GM04503 (cell line): ENCODE data around the gene GOLGA8H.
"Not testable (repeated sequence)": the region's sequence is repeated elsewhere in the genome, so short reads cannot be mapped to it uniquely, and the experiment has no call there.

Experiments
- DNase-seq: peaks from one replicate; pipeline ENCODE4 v3.0.0-alpha.2; 2012; ENCODE audit warnings: low read depth

GOLGA8H gene

GRCh38 chr15:30603796-30604195 is at the start of gene GOLGA8H:
Gene GOLGA8H, plus strand, starts transcription at chr15:30604028. Its CDS starts 98 bp downstream, at chr15:30604126.
- DNase-seq, result not testable (repeated sequence)

GRCh38 chr15:30566949-30567348 is 36.9 kb upstream of the GOLGA8H start:
- not testable (repeated sequence) for DNase-seq

GRCh38 chr15:30573012-30573491 is 30.8 kb upstream of the GOLGA8H start:
- not testable (repeated sequence) for DNase-seq

GRCh38 chr15:30579394-30579970 is 24.3 kb upstream of the GOLGA8H start:
- not testable (repeated sequence) for DNase-seq

- DNase-seq, result not testable (repeated sequence)
Measured at GRCh38 chr15:30580716-30581115, 23.1 kb upstream of the GOLGA8H start.

- DNase-seq, result not testable (repeated sequence)
Measured at GRCh38 chr15:30598953-30599352, 4.9 kb upstream of the GOLGA8H start.

- DNase-seq, result not testable (repeated sequence)
Measured at GRCh38 chr15:30612271-30612670, 8.4 kb downstream of the GOLGA8H start.

GRCh38 chr15:30621342-30621741 is 17.5 kb downstream of the GOLGA8H start:
- DNase-seq, result not testable (repeated sequence)

GRCh38 chr15:30625436-30626193 is 21.8 kb downstream of the GOLGA8H start, which contains the start of gene ARHGAP11B:
Gene ARHGAP11B, plus strand, starts transcription at chr15:30626128.
- peak; percentile 92 for DNase-seq

- not testable (repeated sequence) for DNase-seq
Measured at GRCh38 chr15:30626194-30626565, 22.4 kb downstream of the GOLGA8H start.

GRCh38 chr15:30626632-30627031 is 22.8 kb downstream of the GOLGA8H start:
- not testable (repeated sequence) for DNase-seq

GRCh38 chr15:30650012-30650929 is 46.4 kb downstream of the GOLGA8H start:
- no peak for DNase-seq

GRCh38 chr15:30661154-30661553 is 57.3 kb downstream of the GOLGA8H start:
- not testable (repeated sequence) for DNase-seq
